ENCODE results near the gene CIC. TPM values are rescaled to one million over a fixed set of nuclear protein-coding genes. Genes with fewer than 3 reads are reported as not detected.
A peak's percentile ranks its signal among the peaks of the same experiment; 100 is the strongest.

CIC gene
- polyA plus RNA-seq, 2 of the 4 experiments (the other 2 are of a cell fraction), result 7.2 to 56.4 TPM

DNA sequence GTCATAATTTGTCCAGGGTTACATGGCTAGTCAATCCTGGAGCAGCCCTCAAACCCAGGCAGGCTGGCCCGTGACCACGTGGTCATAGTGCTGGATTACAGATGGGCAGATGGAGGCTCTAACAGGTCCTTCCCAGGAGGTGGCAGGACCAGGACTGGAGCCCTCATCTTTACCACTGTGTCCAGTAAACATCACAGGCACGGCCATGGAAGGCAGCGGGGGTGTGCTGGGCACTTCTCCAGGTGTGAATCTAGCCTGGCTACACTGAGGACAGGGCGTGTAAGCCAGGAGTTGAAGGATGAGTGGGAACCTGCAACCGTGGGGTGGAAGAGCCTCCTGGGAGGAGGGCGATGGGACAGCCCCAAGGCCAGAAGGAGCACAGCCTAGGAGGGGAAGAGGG, 6.1 kb downstream of the CIC start (continued):
- TF ChIP-seq, protein P1, sequence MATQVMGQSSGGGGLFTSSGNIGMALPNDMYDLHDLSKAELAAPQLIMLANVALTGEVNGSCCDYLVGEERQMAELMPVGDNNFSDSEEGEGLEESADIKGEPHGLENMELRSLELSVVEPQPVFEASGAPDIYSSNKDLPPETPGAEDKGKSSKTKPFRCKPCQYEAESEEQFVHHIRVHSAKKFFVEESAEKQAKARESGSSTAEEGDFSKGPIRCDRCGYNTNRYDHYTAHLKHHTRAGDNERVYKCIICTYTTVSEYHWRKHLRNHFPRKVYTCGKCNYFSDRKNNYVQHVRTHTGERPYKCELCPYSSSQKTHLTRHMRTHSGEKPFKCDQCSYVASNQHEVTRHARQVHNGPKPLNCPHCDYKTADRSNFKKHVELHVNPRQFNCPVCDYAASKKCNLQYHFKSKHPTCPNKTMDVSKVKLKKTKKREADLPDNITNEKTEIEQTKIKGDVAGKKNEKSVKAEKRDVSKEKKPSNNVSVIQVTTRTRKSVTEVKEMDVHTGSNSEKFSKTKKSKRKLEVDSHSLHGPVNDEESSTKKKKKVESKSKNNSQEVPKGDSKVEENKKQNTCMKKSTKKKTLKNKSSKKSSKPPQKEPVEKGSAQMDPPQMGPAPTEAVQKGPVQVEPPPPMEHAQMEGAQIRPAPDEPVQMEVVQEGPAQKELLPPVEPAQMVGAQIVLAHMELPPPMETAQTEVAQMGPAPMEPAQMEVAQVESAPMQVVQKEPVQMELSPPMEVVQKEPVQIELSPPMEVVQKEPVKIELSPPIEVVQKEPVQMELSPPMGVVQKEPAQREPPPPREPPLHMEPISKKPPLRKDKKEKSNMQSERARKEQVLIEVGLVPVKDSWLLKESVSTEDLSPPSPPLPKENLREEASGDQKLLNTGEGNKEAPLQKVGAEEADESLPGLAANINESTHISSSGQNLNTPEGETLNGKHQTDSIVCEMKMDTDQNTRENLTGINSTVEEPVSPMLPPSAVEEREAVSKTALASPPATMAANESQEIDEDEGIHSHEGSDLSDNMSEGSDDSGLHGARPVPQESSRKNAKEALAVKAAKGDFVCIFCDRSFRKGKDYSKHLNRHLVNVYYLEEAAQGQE (IDR thresholded peaks at IDR 0.05), result no peak
- TF ChIP-seq, protein P2, sequence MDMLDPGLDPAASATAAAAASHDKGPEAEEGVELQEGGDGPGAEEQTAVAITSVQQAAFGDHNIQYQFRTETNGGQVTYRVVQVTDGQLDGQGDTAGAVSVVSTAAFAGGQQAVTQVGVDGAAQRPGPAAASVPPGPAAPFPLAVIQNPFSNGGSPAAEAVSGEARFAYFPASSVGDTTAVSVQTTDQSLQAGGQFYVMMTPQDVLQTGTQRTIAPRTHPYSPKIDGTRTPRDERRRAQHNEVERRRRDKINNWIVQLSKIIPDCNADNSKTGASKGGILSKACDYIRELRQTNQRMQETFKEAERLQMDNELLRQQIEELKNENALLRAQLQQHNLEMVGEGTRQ (IDR thresholded peaks at IDR 0.05), result no peak
- TF ChIP-seq SREBF2 (IDR thresholded peaks at IDR 0.05) (no peak), CBX8 (IDR thresholded peaks at IDR 0.05) (no peak), RFX5 (IDR thresholded peaks at IDR 0.05) (no peak)

DNA sequence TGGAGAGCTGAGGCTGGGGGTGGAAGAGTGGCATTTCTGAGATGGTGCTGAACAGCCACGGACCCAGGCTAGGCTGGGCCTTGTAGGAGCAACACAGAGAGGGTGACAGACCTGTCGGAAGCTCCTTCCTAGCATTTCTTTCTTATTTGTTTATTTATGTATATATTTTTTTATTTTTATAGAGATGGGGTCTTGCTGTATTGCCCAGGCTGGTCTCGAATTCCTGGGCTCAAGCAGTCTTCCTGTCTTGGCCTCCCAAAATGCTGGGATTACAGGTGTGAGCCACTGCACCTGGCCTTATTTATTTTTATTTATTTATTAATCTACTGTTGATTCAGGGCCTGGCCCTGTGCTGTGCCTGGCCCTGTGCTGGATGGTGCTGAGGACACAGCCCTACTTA, 6.5 kb downstream of the CIC start:
- 81% methylated on average over 3 of the region's 3 CpGs for WGBS (ENCODE audit: missing lambda C conversion rate)
- FAIRE-seq, result no peak
- POLR2A ChIA-PET, result no interaction called here
- H3K9me3 ChIP-seq, result no peaks in the 10 kb centered on the region
- H3K4me1 ChIP-seq, result peaks cover 31% of the 10 kb centered on the region
- no peak overlapping the region for H3K4me2 ChIP-seq
- no peak for DNase-seq (ENCODE audit: low read depth in 1 of 2, low spot score in 1 of 2)
- H3K27ac ChIP-seq, result 0 out of 6 replicates have a peak overlapping the region, but pooled peaks of 1 of the 2 experiments have one; percentile 8
- CTCF ChIA-PET, result interaction anchor here (1.1 to 14.6 kb wide), 3 partner anchors 17 to 41 kb away, joined by 3 to 373 read pairs (median 224); partner anchors contain the start of gene GSK3A
- TF ChIP-seq, protein P3, sequence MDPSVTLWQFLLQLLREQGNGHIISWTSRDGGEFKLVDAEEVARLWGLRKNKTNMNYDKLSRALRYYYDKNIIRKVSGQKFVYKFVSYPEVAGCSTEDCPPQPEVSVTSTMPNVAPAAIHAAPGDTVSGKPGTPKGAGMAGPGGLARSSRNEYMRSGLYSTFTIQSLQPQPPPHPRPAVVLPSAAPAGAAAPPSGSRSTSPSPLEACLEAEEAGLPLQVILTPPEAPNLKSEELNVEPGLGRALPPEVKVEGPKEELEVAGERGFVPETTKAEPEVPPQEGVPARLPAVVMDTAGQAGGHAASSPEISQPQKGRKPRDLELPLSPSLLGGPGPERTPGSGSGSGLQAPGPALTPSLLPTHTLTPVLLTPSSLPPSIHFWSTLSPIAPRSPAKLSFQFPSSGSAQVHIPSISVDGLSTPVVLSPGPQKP (IDR thresholded peaks at IDR 0.05; ENCODE audit: low read depth, low read length), result no peak
- no peak for TF ChIP-seq FOSL2 (IDR thresholded peaks at IDR 0.05)
- no peak for TF ChIP-seq FOSL2 (CRISPR knock-in tag; IDR thresholded peaks at IDR 0.05)
- no peak for TF ChIP-seq GATA3 (IDR thresholded peaks at IDR 0.05; ENCODE audit: borderline replicate concordance)
- TF ChIP-seq RNF2 (IDR thresholded peaks at IDR 0.05; ENCODE audit: borderline replicate concordance, low read depth), result no peak
- no peak for ATAC-seq
- no peak overlapping the region for H3K4me3 ChIP-seq

DNA sequence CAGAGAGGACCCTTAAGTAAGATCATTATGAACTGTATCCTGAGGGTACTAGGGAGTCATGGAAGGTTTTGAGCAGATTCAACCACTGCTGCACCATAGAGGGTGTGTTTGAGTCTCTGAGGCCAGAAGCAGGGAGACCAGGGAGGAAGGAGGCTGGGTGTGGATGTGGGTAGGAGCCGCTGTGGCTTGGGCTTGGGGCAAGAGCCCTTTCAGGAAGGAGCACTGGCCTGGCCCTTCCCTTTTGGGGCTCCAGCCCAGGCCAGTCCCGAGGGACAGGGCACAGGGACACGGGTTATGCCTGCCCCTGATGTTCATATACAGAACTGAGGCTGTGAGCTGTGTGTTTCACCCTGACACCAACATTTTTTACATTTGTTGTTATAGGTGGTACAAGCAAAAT, 7.2 kb downstream of the CIC start:
- CTCF ChIA-PET, result interaction anchor here (1.2 to 14.6 kb wide), 4 partner anchors 9 to 143 kb away, joined by 5 to 373 read pairs (median 114); partner anchors contain the start of gene GSK3A
- DNase-seq (ENCODE audit: low read depth in 1 of 2, low spot score in 1 of 2) (no peak), ATAC-seq (no peak), FAIRE-seq (peak; percentile 23)
- POLR2A ChIA-PET, result no interaction called here
- no peaks in the 10 kb centered on the region for H3K9me3 ChIP-seq
- no peak overlapping the region for H3K4me3 ChIP-seq
- H3K4me1 ChIP-seq, result peaks cover 29% of the 10 kb centered on the region
- H3K4me2 ChIP-seq, result no peak overlapping the region
- 85% methylated on average over 3 of the region's 3 CpGs for WGBS (ENCODE audit: missing lambda C conversion rate)
- H3K27ac ChIP-seq, result no peak overlapping the region
- TF ChIP-seq KDM5A (IDR thresholded peaks at IDR 0.05), result no peak
- no peak for TF ChIP-seq FOSL2 (IDR thresholded peaks at IDR 0.05)
- no peak for TF ChIP-seq FOSL2 (CRISPR knock-in tag; IDR thresholded peaks at IDR 0.05)
- TF ChIP-seq TP53 (CRISPR knock-in tag; IDR thresholded peaks at IDR 0.05), result no peak
- no peak for TF ChIP-seq RARB (CRISPR knock-in tag; IDR thresholded peaks at IDR 0.05)
- TF ChIP-seq RAD21 (conservative IDR thresholded peaks at IDR 0.05 in 1 of 2, IDR thresholded peaks at IDR 0.05 in 1 of 2), result no peak
- no peak for TF ChIP-seq CBX8 (IDR thresholded peaks at IDR 0.05)
- TF ChIP-seq, protein P4, sequence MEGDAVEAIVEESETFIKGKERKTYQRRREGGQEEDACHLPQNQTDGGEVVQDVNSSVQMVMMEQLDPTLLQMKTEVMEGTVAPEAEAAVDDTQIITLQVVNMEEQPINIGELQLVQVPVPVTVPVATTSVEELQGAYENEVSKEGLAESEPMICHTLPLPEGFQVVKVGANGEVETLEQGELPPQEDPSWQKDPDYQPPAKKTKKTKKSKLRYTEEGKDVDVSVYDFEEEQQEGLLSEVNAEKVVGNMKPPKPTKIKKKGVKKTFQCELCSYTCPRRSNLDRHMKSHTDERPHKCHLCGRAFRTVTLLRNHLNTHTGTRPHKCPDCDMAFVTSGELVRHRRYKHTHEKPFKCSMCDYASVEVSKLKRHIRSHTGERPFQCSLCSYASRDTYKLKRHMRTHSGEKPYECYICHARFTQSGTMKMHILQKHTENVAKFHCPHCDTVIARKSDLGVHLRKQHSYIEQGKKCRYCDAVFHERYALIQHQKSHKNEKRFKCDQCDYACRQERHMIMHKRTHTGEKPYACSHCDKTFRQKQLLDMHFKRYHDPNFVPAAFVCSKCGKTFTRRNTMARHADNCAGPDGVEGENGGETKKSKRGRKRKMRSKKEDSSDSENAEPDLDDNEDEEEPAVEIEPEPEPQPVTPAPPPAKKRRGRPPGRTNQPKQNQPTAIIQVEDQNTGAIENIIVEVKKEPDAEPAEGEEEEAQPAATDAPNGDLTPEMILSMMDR (IDR thresholded peaks at IDR 0.05), result no peak
- TF ChIP-seq MYC (IDR thresholded peaks at IDR 0.05; ENCODE audit: borderline replicate concordance, low read length), result no peak
- no peak for TF ChIP-seq POLR2A (IDR thresholded peaks at IDR 0.05; ENCODE audit: low read length)
- no peak for TF ChIP-seq POLR2AphosphoS2 (conservative IDR thresholded peaks at IDR 0.05; ENCODE audit: low read length)
- TF ChIP-seq FOSB (CRISPR knock-in tag; IDR thresholded peaks at IDR 0.05), result no peak
- no peak for TF ChIP-seq HDAC2 (IDR thresholded peaks at IDR 0.05)
- no peak for TF ChIP-seq JUN (IDR thresholded peaks at IDR 0.05)
- no peak for TF ChIP-seq RFX5 (IDR thresholded peaks at IDR 0.05)
- TF ChIP-seq CHD4 (IDR thresholded peaks at IDR 0.05; ENCODE audit: borderline replicate concordance), result no peak
- TF ChIP-seq ZNF302 (CRISPR knock-in tag; IDR thresholded peaks at IDR 0.05), result no peak

All from A549 (cell line).